Measurements from ENCODE around the gene RARB.

Gene RARB

DNA sequence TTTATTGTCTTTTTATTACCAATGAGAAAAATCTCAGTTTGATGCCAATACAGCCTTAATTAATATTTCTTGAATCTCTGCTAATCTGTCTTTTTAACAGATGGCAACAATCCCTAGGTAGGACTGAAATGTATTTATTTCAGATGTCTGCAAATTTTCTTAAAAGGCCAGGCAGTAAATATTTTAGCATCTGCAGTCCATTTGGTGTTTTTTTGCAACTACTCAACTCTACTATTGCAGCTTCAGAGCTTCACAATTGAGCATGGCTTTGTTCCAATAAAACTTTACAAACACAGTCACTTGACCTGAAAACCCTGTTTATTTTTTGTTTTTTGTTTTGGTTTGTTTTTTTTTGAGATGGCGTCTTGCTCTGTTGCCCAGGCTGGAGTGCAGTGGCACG, 82.7 kb downstream of the RARB start:
- DNase-seq = no peak

DNA sequence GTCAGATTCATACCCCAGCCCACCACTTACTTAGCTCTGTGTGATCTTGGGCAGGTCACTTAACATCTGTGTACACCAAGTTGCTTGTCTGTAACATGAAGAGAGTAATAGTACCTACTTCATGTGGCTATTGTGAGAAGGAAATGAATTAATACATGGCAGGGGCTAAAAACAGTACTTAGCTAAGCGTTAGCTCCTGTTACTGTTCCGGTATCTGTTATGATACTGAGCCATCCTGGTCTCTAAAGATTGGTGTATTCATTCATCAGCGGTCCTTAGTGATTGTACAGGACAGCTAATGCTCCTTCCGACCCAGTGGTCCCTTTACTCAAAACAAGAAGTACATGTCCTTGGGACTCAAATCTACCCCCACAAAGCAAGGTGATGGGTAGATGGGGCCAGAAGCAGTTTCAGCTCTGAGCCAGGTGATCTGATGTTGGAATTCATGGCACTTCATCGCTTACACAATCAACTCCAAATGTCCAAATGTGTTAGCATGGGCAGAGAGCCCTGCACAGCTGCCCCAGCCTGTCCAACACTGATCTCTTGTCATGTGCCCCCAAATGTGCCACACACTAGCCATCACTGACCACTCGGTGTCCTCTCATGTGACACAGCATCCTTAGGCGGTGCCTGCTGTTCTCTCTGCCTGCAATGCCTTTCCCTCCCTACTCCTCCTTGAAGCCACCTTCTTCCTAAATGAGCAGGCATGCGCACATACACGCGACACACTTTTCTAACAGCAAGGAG, 84.1 kb downstream of the RARB start:
- no peak for DNase-seq

DNA sequence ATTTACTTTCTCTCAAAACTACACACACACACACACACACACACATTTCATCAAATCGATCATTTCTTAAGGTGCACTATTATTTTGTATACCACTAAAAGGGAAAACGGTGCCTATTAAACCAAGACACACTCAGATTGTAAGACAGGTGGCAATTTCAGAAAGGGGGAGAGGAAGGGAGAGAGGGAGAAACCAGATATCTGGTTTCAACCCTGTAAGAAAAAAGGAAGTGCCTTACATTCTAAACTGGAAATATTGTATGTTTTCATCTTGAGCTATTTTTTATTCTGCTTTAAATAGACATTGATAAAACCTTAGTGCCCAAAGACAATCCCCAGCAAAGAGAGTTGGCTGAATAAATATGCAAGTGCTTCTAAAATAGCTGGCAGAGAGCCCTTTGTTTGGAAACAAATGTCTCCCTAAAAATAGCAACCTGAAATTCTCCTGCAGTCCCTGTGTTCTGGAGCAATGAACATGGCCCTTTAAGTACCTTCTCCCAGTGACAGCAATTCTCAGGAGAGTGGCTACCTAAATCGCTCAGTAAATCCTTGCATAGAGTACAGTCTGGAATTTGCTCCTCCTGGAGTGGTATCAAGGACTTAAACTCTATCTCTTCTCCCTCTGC, 85.7 kb downstream of the RARB start:
- DNase-seq = no peak

DNA sequence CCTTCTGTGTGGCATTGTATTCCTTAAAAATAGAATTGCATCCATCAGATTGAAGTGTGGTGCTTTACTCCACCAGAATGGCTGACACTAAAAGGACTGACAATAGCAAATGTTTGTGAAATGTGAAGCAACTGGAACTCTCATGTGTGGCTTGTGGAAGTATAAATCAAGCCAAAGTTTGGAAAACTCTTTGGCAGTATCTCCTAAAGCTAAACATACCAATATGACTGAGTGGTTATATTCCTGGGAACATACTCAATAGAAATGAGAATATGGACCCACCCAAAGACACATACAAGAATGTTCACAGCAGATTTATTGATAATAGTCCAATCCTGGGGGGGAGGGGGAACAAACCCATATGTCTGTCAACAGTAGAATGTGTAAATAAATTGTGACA, 87.1 kb downstream of the RARB start:
- DNase-seq = no peak

DNA sequence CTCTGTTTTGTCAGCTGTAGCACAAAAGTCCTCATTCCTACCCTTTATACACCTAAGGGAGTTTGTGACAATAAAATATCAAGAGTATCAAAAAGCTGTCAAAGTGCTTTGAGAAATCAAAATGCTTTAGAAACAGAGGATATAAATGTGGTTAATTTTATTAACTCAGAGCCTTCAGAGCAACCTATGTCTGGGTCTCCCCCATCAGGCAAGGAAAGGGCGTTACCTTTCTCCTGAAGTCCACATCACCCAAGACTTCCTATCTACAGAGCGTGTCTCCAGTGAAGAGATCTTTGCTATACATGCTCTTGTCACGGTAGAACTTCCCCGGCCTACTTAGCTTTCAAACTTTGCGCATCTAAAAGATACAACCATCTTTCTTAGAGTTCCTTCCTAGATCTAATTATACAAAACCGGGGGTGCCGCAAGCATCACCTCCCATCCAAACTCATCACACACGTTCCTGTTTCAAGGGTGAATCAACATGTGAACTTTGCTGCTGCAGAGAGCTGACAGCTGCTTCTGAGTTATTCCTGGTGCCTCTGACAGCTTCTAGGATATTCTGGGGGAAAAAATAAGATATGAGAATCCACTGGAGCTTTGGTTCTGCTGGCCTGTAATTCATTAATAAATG, 93.0 kb downstream of the RARB start:
- DNase-seq = no peak

DNA sequence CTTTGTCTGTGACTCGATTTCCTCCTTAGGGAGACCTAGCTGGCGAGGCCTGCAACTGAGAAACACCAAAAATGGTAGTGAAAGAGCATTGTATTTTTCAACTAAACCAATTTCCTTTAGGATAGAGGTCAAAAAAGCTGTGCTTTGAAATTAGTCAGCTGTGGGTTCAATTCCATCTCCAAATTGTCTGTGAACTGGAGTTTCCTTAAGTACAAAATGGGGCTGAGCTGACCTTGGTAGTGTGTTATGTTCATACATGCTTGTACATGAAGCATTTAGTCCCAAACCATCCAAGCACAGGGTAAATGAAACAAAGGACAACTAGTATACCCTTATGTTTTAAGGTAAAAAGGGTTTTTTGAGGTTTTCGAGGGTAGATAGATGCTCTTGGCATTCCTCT, 99.3 kb downstream of the RARB start:
- DNase-seq = no peak

DNA sequence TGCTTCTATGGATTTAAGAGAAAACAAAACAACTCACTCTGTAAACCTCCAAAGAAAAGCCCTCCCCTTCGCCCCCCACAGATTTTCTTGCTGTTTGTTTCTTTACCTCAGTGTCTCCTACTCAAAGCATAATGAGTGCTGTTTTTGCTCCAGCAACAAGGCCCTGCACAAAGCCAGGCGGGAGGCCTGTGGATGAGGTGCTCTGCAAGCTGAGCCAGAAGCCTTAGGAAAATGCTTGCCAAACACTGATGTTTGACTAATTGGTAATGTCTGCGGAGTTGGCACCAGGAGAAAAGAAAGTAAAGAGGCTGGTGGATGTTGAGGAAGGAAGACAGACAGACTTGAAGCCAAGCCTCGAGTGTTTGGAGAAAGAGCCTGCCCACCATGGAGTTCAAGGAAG, 99.7 kb downstream of the RARB start:
- no peak for DNase-seq

DNA sequence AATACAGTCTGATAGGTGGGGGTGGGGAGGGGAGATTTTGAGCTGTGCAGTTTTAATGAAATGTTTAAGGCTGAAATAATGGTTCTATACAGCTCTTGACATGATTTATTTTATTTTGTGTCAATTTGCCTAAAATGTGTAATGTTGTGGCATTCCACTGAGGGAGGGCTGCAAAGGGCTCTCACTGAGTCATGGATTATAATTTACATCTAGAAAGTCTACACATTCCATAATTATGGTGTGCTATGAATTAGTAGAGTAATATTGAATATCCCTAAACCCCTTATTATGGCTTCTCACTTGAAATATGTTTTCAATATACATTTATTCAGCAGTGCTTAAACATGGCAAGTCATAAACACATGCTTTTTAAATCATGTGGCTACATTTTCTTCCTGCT, 103.9 kb downstream of the RARB start:
- no peak for DNase-seq

DNA sequence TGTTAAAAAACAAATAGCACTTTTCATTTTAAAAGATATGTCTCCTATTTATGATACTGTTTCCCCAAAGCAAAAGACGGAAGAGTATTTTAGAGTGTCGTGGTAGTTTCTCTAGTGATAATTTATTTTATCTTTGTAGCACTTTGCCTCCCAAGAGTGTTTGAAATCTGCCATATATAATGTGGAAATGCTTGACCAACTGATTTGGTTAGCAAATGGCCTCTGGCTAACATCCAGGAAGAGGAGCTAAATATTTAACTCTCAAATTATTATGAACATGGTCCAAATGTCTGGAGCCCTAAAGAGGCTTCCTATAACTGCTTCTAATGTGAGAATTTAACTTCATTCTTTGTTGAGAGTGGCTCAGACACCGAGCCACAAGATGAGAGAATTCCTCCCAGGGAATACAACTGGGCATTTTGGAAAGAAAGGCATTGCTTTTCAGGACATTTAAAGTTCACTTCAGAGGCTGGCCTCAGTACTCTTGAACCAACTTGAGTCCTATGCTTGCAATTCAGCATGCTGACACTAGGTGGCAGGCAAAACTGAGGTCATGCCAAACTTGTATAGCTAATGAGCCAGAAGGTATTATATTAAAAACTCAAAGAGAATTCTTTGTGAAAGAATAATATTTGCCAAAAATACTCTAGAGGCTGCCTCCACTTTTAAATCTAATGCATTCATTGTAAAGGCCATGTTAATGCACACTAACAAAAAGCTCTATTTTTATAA, 104.5 kb downstream of the RARB start:
- peak; percentile 27 to 28 for DNase-seq

DNA sequence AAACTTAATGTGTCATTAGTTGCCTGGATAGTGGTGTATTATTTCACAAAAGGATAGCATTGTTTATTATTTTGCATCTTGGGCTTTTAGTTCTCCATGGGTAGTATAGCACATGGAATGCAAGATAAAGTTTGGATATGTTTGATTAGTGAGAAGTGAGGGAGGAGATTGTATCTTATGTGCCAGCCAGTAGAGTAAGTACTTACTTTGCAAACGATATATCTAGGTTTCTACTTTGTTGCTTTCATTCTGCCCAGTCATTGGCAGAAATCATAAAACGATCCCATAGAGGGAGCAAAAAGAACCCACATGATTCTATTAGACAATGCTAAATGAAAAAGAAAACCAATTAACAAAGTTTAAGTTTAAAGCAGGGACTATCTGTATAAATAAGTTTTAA, 105.3 kb downstream of the RARB start:
- no peak for DNase-seq

DNA sequence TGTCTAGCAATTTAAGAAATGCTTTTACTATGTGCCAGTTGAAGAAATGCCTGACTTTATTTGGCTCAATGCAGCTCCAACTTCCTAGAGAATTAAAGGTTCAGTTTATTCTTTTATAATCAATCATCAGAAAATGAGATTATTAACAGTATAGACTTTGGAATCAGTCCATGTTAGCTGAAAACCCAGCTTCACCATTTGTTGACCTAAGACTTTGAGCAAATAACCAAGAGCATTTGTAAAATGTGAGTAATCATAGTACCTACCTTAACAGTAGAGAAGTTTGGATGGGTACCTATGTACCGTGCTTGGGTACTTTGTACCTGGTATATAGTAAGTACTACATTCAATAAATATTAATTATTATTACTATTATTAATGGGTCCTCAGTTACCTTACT, 105.9 kb downstream of the RARB start:
- no peak for DNase-seq

DNA sequence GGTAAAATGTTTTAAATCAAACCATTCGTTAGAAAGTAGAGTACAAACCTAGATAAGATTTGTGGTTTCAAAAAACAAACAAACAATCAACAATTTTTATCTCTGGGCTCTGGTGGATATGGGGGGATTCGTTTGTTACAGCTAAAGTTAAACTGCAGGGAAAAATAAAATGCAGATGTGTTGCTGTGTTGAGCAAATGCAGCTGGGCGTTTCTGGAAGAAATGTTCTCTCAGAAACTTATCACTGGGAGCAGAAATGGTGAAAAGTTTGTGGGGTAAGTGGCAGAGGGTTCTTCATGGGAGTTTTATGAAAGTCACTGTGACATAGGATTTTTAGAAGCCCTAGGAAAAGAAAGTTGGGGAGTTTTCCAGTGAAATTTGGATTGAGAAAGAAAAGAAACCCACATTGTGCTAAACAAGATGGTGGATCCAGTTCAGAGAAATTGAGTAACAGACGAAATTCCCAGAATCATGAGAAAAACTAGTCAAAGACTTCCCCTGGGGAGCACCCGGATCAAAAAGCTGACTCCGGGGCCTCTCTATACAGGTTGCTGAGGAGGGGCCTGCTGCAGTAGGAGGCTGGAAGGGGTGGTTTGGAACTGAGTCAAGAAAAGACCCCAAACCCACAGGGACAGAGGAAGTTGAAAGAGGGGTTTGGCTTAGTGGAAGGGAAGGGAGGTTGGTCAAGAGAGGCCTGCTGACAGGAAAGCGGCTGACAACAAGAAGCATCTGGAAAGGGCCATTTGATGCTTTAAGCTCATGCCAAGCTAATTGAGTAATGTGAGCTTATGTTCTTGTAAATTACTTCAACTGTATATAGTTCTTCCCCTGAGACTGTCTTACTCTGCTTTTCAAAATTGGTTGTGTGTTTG, 108.7 kb downstream of the RARB start:
- no peak for DNase-seq

DNA sequence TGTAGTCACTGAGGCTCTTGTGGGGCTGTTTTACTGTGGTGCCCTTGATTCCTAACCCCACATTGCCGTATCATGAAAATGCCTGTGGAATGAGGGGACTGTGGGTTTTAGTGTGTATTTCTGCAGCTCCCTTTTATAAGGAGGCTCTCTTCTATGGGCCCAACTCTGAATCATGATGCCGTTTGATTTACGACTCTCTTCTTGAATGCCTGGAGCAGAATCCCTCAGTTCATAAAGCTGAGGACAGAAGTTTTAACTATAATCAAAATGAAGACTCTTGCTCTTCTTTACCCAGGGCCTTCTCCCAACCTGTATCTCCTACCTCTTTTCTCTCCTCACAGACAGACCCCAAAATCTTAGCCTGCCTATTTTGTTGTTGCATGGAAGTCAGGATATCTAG, 109.5 kb downstream of the RARB start:
- no peak for DNase-seq

DNA sequence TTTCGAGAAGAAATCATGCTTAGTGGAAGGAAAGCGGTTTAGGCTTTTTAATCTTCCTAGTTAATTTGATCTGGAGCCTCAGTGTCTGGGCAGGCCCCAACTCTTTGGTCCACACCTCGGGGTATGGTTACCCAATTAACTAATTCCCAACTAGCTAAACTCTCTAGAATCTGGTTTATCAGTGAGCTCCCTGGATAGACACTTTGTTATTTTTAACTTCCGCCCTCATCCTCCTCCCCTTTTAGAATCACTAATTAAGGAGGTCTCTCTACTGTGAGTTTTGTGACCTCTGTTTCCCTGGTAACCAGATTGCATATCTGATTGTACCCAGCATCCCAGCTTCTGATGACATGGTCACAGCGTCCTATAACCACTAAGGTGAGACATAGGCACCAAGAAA, 112.2 kb downstream of the RARB start:
- DNase-seq = no peak

DNA sequence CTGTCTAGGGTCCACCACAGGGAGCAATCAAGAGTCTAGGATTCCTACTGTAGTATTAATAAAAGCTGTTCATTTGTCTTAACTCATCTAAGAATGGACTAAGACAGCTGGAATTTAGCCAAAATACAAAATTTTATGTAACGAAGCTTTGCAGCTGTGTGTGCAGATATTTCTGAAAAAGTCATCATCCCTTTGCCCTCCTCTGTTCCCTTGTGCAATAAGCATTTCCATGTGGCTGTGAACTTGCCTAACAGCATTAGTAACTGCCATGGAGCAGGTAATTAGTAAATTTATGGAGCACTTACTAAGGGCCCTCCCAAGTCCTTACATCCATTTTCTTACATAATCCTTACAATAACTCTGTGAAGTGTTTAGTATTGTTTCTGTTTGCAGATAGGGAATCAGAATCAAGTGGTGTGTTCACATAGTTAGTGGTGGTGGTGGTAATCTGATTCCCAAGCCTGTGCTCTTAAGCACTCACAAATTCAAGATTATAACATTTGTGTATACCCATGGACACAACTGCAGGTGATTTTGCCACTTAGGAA, 114.5 kb downstream of the RARB start:
- DNase-seq = no peak

DNA sequence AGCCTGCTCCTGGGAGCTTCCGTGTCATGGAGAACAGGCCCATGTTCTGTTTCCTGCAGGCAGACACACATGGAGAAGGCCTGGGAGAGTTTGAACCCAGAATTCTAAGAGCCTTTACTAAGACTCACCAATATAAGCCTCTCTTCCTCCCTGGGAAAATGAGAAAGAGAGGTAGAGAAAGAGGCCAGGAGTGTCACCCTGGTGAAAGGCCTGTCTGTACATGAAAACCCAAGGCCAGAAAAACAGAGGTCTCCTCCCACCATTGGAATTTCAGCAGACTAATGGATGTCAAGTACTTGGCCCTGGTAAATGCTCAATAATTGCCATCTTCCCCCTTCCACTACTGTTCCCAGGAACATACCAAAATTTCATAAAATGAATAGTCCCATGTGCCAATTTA, 119.0 kb downstream of the RARB start:
- no peak for DNase-seq

DNA sequence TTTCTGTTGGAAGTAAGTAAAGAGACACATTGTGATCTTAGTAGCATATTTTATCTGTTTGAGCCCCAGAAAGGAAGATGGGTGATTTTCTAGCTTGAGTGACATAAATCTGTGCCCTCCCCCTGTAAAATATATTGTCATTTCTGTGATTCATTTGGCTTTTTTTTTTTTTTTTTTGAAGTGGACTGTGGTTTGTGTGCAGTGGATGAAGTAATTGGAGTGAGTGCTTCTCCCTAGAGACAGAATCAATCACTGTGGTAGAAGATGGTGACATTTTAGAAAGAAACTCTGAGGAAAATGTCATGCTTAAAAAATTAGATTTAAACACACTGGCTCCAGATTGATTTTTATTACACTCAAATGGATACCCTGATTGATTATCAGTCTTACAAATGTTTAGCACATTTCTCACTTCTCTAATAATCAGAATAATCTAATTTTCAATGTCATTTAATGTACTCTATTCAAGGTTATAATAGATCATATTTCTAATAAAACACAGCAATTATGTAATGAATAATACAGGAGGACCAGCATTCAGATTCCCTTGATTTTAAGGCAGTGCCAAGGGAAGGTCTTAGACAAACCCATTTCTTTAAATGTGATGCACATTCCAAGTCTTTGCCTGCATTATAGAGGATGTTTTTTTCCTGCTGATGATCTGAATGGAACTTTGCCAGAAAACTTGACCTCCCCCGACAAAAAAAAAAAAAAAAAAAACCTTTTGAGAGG, 120.0 kb downstream of the RARB start:
- no peak for DNase-seq

DNA sequence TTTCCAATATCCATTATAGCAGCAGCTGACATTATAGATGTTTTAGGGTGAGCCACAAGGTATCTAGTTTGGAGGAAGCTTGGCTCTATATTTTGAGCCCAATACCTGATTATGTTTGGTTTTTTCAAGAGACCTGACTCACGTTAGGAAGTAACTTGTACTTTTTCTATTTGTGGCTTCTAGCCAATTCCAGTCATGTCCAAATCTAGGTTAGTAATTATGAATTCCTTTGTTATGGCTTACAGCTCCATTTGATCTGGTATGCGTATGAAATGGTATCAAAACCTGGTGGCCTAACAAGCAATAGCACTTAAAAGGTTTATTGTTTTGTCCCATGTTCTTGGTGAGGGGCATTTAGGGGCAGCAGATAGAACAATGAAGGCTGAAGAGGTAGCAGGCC, 120.8 kb downstream of the RARB start:
- no peak for DNase-seq

DNA sequence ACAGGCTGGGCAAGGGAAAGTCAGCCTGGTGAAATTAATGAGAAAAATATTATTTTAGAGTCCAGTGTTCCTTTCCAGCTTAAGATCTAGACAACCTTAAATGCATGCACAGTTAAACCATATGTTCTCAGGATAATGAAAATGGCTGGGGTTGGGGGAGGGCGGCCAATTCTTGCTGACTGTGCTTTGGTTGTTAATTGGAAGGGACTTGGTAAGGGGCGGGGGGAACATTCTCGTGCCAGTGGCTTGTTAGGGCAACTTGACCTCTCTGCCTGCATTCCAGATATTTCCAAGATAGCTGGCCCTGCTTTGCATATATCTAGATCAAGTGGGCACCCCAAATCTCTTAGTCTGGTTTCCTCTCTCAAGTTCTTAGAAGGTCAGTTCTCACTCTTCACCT, 124.2 kb downstream of the RARB start:
- DNase-seq = no peak

DNA sequence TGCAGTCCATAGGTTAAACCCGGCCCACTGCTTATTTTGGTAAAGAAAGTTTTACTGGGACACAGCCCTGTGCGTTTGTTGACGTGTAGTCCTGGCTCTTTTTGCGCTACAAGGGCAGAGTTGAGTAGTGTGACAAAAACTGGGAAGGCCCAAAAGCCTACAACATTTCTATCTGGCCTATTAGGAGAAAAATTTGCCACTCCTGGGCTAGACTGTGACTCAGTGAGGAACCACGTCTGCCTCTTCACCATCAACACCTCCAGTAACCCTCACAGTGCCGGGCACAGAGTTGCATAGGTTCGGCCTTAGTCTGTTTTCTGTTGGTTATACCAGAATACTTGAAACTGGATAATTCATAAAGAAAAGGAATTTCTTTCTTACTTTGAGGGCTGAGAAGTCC, 126.3 kb downstream of the RARB start:
- no peak for DNase-seq

DNA sequence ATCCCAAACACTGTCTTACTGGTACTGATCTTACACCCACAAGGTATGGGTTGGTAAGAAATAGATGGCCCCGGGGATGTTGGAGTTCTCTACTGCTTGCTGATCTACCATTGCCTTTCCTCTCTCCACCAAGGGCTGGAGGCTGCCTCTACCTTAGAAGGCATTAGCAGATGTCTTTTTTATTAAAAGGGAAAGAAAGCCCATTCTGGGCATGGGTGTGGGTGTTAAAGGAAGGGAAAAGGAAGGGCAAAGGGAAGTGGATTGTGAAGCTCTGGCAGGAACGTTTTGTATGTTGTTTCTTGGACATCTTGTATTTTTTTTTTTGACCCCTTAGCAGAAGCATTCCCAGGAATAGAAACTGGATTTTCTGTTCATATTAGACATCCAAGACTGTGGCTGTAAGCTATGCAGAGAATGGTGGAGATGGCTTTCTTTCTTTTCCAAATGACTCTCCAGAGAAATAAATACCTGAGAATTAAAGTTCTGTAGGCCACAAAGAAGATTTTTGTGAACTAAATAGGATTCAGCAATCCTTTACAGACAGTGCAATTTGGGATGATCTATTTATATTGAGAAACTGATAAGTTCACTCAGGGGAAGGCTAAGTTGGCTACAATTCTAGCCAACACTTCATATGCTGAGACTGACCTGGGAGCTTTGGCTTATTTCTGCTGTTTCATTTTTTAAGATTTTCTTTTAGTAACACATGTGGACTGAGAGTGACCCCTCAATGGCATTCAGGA, 127.8 kb downstream of the RARB start:
- DNase-seq = no peak
